NT2/D1 (cell line): ENCODE data around the gene TCIRG1.

Experiments used
- YY1 ChIP-seq: IDR thresholded peaks from 2 replicates; pipeline ENCODE4 v1.6.1; 2011; ENCODE audit not compliant: insufficient read length, insufficient read depth
- ZNF274 ChIP-seq: IDR thresholded peaks from 2 replicates; pipeline ENCODE4 v1.6.1; 2011; ENCODE audit warnings: mild to moderate bottlenecking, low read depth, low read length

DNA sequence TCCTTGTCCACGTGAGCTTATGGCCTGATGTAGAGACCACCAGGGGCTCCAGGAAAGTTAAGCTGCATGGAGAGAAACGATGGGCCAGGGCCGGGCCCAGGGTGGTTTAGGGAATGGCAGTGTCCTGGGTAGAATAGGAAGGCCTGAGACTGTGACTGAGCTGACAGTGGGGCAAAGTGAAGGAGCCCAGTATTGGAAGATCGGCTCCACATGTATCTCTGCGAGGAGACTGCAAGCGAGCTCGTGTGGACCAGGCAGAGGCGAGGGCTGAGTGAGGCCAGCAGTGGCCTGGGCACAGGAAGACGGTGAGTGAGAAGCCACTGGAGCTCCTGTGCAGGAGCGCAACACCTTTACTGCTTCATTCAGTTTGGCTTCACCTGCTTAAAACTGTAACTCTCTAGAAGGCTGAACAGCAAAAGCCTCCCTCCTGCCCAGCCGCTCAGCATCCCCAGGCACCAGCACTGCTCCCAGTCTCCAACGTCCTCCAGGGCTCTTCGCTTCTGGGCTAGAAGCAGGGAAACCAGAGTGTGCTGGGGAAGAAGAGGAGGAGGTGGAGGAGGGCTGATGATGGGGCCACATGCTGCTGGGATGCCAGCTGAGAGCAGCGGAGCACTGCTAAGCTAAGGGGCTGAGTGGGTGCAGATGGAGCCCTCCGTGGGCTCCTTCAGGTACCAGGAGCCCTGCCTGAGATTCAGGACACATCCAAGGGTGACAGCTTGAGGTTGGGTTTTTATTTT, 13.5 kb downstream of the TCIRG1 start:
- no peak for TF ChIP-seq YY1
- no peak for TF ChIP-seq ZNF274
